Measurements from ENCODE around the gene MAP7D1.
A peak's percentile ranks its signal among the peaks of the same experiment; 100 is the strongest.

The MAP7D1 gene

DNA sequence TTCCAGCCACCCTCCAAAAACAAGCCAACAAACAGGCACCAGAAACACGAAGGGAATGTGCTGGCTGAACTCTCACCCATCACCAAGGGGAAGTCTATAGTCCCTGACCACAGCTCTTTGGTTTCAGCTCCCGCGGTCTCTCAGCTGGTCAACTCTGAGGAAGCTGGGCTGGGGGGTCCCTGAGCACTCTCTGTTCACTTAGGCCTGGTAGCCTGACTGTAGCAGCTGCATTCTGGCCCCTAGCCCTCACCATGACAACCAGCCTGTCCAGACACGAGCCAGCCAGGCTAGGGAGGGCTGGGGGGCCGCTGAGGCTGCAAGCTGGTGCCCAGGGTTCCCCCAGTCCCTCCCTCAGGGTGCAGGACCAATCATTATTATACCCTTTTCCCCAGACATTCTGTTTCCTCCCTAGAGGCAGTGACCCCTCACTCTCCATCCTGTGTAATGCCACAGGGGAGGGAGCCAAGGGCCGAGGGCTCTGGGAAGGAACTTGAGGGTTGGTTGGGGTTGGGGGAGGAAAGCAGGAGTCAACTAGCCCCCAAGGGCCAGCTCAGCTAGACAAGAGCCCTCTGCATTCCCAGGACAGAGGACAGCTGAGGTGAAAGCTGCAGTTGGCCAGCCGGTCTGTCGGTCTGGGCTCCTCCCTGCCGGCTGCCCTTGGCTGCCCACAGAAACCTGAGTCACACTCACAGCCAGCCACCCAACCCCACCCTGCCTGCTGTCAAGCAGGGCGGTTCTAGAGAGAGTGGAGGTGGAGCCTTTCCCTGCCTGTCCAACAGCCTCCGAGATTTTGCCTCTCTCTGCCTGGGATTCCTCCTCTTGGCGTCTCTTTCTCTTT lies 5.4 kb upstream of the MAP7D1 start:
- DNase-seq (ENCODE audit: extremely low read depth, insufficient read length), result peak; percentile 80
- H3K4me3 ChIP-seq (replicated peaks; ENCODE audit: low read depth, low read length), result peak overlapping the region; percentile 31
- no peaks in the 10 kb centered on the region for H3K27me3 ChIP-seq (replicated peaks; ENCODE audit: control insufficient read depth, insufficient read depth, low read length)

DNA sequence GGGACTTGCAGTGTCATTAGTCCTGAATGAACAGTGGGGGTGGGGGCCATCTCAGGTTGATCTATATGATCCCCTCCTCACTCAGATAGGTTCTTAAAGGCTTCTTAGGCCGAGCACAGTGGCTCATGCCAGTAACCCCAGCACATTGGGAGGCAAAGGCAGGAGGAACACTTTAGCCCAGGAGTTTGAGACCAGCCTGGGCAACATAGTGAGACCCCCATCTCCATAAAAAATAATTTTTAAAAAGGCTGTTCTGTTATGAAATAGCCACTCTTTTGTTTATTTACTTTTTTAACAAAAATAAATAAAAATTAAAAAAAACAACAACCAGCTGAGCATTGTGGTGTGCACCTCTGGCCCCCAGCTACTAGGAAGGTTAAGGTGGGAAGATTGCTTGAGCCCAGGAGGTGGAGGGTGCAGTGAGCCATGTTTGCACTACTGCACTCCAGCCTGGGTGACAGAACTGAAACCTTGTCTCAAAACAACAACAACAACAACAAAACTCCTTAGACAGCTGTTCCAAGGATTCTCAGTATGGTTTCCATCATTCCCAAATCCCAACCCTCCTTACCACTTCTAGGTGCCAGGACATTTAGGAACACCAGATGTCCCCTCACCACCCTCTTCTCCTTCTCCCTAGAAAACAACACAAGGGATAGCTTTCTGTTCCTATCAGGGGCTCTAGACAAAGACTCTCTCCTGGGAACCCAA lies 4.7 kb upstream of the MAP7D1 start:
- no peak for DNase-seq (ENCODE audit: extremely low read depth, insufficient read length)
- no peaks in the 10 kb centered on the region for H3K27me3 ChIP-seq (replicated peaks; ENCODE audit: control insufficient read depth, insufficient read depth, low read length)
- H3K36me3 ChIP-seq (ENCODE audit: control insufficient read depth, insufficient read depth, low read length), result no peaks in the 10 kb centered on the region; the same call in 1 of the 2 replicates
- no peak overlapping the region for H3K4me3 ChIP-seq (replicated peaks; ENCODE audit: low read depth, low read length)
- TF ChIP-seq, protein P1, sequence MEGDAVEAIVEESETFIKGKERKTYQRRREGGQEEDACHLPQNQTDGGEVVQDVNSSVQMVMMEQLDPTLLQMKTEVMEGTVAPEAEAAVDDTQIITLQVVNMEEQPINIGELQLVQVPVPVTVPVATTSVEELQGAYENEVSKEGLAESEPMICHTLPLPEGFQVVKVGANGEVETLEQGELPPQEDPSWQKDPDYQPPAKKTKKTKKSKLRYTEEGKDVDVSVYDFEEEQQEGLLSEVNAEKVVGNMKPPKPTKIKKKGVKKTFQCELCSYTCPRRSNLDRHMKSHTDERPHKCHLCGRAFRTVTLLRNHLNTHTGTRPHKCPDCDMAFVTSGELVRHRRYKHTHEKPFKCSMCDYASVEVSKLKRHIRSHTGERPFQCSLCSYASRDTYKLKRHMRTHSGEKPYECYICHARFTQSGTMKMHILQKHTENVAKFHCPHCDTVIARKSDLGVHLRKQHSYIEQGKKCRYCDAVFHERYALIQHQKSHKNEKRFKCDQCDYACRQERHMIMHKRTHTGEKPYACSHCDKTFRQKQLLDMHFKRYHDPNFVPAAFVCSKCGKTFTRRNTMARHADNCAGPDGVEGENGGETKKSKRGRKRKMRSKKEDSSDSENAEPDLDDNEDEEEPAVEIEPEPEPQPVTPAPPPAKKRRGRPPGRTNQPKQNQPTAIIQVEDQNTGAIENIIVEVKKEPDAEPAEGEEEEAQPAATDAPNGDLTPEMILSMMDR (IDR thresholded peaks at IDR 0.05; ENCODE audit: insufficient read depth, low read length, poor library complexity, severe bottlenecking), result no peak

More for the DNA sequence above, 5.4 kb upstream of the MAP7D1 start:
- H3K36me3 ChIP-seq (ENCODE audit: control insufficient read depth, insufficient read depth, low read length), result no peaks in the 10 kb centered on the region; the same call in 1 of the 2 replicates
- TF ChIP-seq, protein P1 (IDR thresholded peaks at IDR 0.05; ENCODE audit: insufficient read depth, low read length, poor library complexity, severe bottlenecking), result no peak

DNA sequence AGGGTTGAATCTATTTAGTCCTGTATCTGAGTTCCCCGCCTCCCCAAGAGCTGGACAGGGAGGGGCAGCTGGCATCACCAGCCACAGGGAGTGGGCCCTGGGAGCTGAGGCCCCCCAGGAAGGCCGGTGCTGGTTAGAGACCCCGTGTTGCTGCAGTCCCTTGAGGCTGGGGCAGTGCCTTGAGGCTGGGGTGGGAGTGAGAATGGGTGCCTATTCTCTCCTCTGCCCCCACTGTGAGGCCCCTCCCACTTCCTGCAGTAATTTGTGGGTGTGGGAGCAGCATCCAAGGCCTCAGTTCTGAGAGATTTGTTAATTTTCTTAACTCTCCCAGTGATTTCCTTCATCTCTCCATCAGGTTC lies 4.1 kb upstream of the MAP7D1 start:
- DNase-seq (ENCODE audit: extremely low read depth, insufficient read length), result peak; percentile 46
- Histone ChIP-seq H3K4me3 (replicated peaks; ENCODE audit: low read depth, low read length) (no peak overlapping the region), H3K27me3 (replicated peaks; ENCODE audit: control insufficient read depth, insufficient read depth, low read length) (no peaks in the 10 kb centered on the region)

DNA sequence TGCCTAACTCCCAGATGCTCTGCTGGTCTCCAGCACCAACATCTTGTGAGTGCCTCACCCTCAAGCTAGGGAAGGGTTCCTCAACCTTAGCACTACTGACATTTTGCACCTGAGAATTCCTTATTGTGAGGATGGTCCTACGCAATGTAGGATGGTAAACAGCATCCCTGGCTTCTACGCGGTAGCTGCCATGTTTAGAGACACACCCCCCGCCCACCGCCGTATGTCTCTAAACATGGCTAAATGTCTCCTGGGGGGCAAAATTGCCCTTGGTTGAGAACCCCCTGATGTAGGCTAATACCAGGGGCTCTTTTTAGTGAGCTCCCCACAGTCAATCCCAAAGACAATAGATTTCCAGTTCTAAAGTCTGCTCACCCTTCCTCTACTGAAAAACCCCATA lies 2.5 kb upstream of the MAP7D1 start:
- H3K27me3 ChIP-seq (replicated peaks; ENCODE audit: control insufficient read depth, insufficient read depth, low read length), result no peaks in the 10 kb centered on the region
- TF ChIP-seq, protein P1 (IDR thresholded peaks at IDR 0.05; ENCODE audit: insufficient read depth, low read length, poor library complexity, severe bottlenecking), result no peak

More for the DNA sequence above, 4.1 kb upstream of the MAP7D1 start:
- H3K36me3 ChIP-seq (ENCODE audit: control insufficient read depth, insufficient read depth, low read length), result no peaks in the 10 kb centered on the region; the same call in 1 of the 2 replicates
- TF ChIP-seq, protein P1 (IDR thresholded peaks at IDR 0.05; ENCODE audit: insufficient read depth, low read length, poor library complexity, severe bottlenecking), result no peak

DNA sequence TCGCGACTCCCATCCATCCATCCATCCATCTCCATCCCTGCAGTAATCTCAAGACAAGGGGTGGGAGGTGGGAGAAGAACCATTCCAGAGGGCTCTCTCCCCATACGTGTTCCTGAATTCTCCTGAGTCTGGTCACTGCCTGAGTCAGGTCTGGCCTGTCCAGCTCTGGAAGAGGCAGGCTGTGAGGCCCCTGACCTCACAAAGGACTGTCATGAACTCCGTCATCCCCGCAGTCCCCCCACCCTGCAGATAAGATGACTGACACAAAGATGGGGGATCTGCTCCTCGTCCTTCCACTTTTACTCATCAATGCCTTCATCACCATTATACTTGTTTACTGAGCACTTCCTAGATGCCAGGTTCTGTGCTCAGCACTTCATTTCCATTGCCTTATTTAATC lies 1.6 kb upstream of the MAP7D1 start:
- TF ChIP-seq, protein P1 (IDR thresholded peaks at IDR 0.05; ENCODE audit: insufficient read depth, low read length, poor library complexity, severe bottlenecking), result no peak
- Histone ChIP-seq H3K27me3 (replicated peaks; ENCODE audit: control insufficient read depth, insufficient read depth, low read length) (no peaks in the 10 kb centered on the region), H3K4me3 (replicated peaks; ENCODE audit: low read depth, low read length) (no peak overlapping the region), H3K36me3 (ENCODE audit: control insufficient read depth, insufficient read depth, low read length) (no peaks in the 10 kb centered on the region; the same call in none of the 2 replicates)
- no peak for DNase-seq (ENCODE audit: extremely low read depth, insufficient read length)

More for the DNA sequence above, 2.5 kb upstream of the MAP7D1 start:
- no peak for DNase-seq (ENCODE audit: extremely low read depth, insufficient read length)
- no peak overlapping the region for H3K4me3 ChIP-seq (replicated peaks; ENCODE audit: low read depth, low read length)
- H3K36me3 ChIP-seq (ENCODE audit: control insufficient read depth, insufficient read depth, low read length), result no peaks in the 10 kb centered on the region

Measured in GM06990 (cell line).